GM18505 (cell line): ENCODE results near the gene LRRC73.
"Not testable (repeated sequence)": the region's sequence is repeated elsewhere in the genome, so short reads cannot be mapped to it uniquely, and the experiment has no call there.

Source experiments
- ATAC-seq: cut with Tn5 transposase; IDR thresholded peaks from one replicate; pipeline ENCODE4 v1.9.1; 2021; ENCODE audit not compliant: unreplicated experiment
- POLR2A ChIP-seq: IDR thresholded peaks from 4 replicates; pipeline ENCODE4 v1.6.1; 2011; ENCODE audit warnings: borderline replicate concordance; ENCODE audit not compliant: insufficient read depth, insufficient read length; ENCODE audit errors: extremely low read depth

The LRRC73 gene

GRCh38 chr6:43469947-43470346, 40.2 kb downstream of the LRRC73 start:
- TF ChIP-seq POLR2A, result no peak
- no peak for ATAC-seq

- ATAC-seq, result no peak
- no peak for TF ChIP-seq POLR2A
These were observed 41.1 kb downstream of the LRRC73 start for GRCh38 chr6:43468748-43469681.

GRCh38 chr6:43468240-43468639, 41.9 kb downstream of the LRRC73 start:
- TF ChIP-seq POLR2A, result no peak

GRCh38 chr6:43467752-43468151, 42.4 kb downstream of the LRRC73 start:
- TF ChIP-seq POLR2A, result no peak
- no peak for ATAC-seq

More at GRCh38 chr6:43468240-43468639, 41.9 kb downstream of the LRRC73 start:
- no peak for ATAC-seq

- not testable (repeated sequence) for ATAC-seq
These were observed 42.9 kb downstream of the LRRC73 start for GRCh38 chr6:43467265-43467664.

DNA sequence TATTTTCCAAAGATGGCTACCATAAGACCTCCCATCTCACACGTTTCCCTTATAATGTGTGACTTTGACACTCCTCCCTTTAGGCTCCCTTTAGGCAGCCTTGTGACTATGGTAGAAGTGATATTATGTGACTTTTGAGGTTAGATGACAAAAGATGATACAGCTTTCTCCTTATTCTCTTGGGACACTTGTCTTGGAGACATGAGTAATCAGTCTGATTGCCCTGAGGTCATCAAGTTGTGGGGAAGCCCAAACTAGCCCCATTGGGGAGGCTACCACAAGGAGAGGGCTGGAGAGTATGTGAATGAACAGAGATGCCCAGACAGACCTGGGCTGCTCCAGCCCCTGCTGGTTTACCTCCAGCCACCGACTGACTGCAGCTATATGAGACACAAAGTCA, 44.2 kb downstream of the LRRC73 start:
- TF ChIP-seq POLR2A, result no peak
- no peak for ATAC-seq

GRCh38 chr6:43464337-43464736, 45.8 kb downstream of the LRRC73 start:
- TF ChIP-seq POLR2A, result no peak
- no peak for ATAC-seq

- no peak for TF ChIP-seq POLR2A
- no peak for ATAC-seq
These were observed 48.2 kb downstream of the LRRC73 start for GRCh38 chr6:43461936-43462335.

- no peak for TF ChIP-seq POLR2A
These were observed 50.1 kb downstream of the LRRC73 start for GRCh38 chr6:43460032-43460431.

GRCh38 chr6:43459535-43459934, 50.6 kb downstream of the LRRC73 start:
- ATAC-seq, result no peak
- no peak for TF ChIP-seq POLR2A

More at GRCh38 chr6:43460032-43460431, 50.1 kb downstream of the LRRC73 start:
- ATAC-seq, result no peak

- ATAC-seq, result not testable (repeated sequence)
These were observed 52.0 kb downstream of the LRRC73 start for GRCh38 chr6:43458154-43458553.

- TF ChIP-seq POLR2A, result no peak
- ATAC-seq, result no peak
These were observed 52.5 kb downstream of the LRRC73 start for GRCh38 chr6:43457643-43458042.
